H1 (cell line): Measurements from ENCODE around the gene TSKU. TPM values are rescaled to one million over a fixed set of nuclear protein-coding genes. Genes with fewer than 3 reads are reported as not detected.

ENCODE experiments used
- CTCF ChIA-PET: fragments of 300-600 bp; sonication (Branson Sonifier 250); formaldehyde crosslinking; loops from one replicate; lab custom pipeline; 2021; ENCODE audit not compliant: partially characterized antibody; lab: Charles Lee
- POLR2A ChIA-PET: fragments of 300-600 bp; sonication (Branson Sonifier 250); formaldehyde crosslinking; loops from one replicate; lab custom pipeline; 2021; ENCODE audit warnings: inconsistent platforms; ENCODE audit not compliant: partially characterized antibody; lab: Charles Lee
- DNase-seq, 2 experiments: peaks; one replicate each; pipeline versions ENCODE4 v3.0.0 to v3.0.0-alpha.2; 2010 to 2022; ENCODE audit warnings: low spot score in 2 of 2, low read depth in 1 of 2, mixed read lengths in 1 of 2
- FAIRE-seq: peaks from 2 replicates; lab custom pipeline; 2011; peaks lifted over from hg19 to GRCh38; lab: Jason Lieb, UNC
- H2AFZ ChIP-seq: 2 replicates; pipeline ENCODE4 v1.8.1; 2012; ENCODE audit warnings: low read length, inconsistent platforms
- H2AK5ac ChIP-seq: 2 replicates; pipeline ENCODE4 v1.6.1; 2013; ENCODE audit warnings: low read depth, low read length
- H2BK120ac ChIP-seq: replicated peaks from 2 replicates; pipeline ENCODE3; 2013; ENCODE audit warnings: low read depth, low read length, inconsistent platforms
- H2BK12ac ChIP-seq: 2 replicates; pipeline ENCODE4 v1.6.1; 2013; ENCODE audit warnings: low read depth, low read length
- H2BK15ac ChIP-seq: 2 replicates; pipeline ENCODE4 v1.6.1; 2013; ENCODE audit warnings: low read length
- H2BK20ac ChIP-seq: 2 replicates; pipeline ENCODE4 v1.6.1; 2013; ENCODE audit warnings: low read length
- H2BK5ac ChIP-seq: 2 replicates; pipeline ENCODE4 v1.6.1; 2013; ENCODE audit warnings: low read depth, low read length
- H3K14ac ChIP-seq: 2 replicates; pipeline ENCODE4 v1.6.1; 2013; ENCODE audit warnings: inconsistent platforms; ENCODE audit not compliant: insufficient read length
- H3K18ac ChIP-seq: 2 replicates; pipeline ENCODE4 v1.6.1; 2013; ENCODE audit warnings: low read length; ENCODE audit errors: extremely low read depth
- H3K23ac ChIP-seq: 2 replicates; pipeline ENCODE4 v1.6.1; 2013; ENCODE audit warnings: inconsistent platforms; ENCODE audit not compliant: insufficient read length
- H3K23me2 ChIP-seq: 2 replicates; pipeline ENCODE4 v1.6.1; 2013; ENCODE audit warnings: low read depth, low read length
- H3K27ac ChIP-seq: 2 replicates; pipeline ENCODE4 v1.6.1; 2011; ENCODE audit warnings: low read depth, low read length, inconsistent platforms
- H3K27me3 ChIP-seq, 4 experiments: replicated peaks in 1 of 4; 1 replicate in 1 of 4; 2 replicates in 3 of 4; pipeline versions ENCODE4 v1.6.1 to v1.8.1; 2011 to 2013; ENCODE audit warnings: low read length in 3 of 4, mild to moderate bottlenecking in 3 of 4, inconsistent platforms in 2 of 4, mixed read lengths in 2 of 4, moderate library complexity in 1 of 4; ENCODE audit not compliant: control insufficient read depth in 3 of 4, insufficient read depth in 3 of 4; ENCODE audit errors: extremely low read depth in 1 of 4
- H3K36me3 ChIP-seq, 4 experiments: 2 replicates each; pipeline versions ENCODE4 v1.6.1 to v1.8.1; 2011 to 2013; ENCODE audit warnings: mild to moderate bottlenecking in 4 of 4, low read length in 3 of 4, moderate library complexity in 2 of 4, control low read depth in 1 of 4, inconsistent platforms in 1 of 4; ENCODE audit not compliant: insufficient read depth in 4 of 4, control insufficient read depth in 2 of 4
- H3K4ac ChIP-seq: replicated peaks from 2 replicates; pipeline ENCODE3; 2013; ENCODE audit warnings: low read length, low read depth, mixed read lengths, inconsistent platforms; ENCODE audit not compliant: insufficient read length
- H3K4me1 ChIP-seq, 4 experiments: replicated peaks in 1 of 4; 1 replicate in 1 of 4; 2 replicates in 3 of 4; pipeline versions ENCODE4 v1.6.1 to v1.8.1; 2011 to 2013; ENCODE audit warnings: low read length in 3 of 4, inconsistent platforms in 2 of 4, mixed read lengths in 1 of 4; ENCODE audit not compliant: insufficient read depth in 4 of 4, control insufficient read depth in 3 of 4
- H3K4me2 ChIP-seq, 2 experiments: 2 replicates each; pipeline versions ENCODE4 v1.6.1 to v1.8.1; 2011 to 2013; ENCODE audit warnings: low read depth in 2 of 2, low read length in 2 of 2, control low read depth in 1 of 2, inconsistent platforms in 1 of 2, mild to moderate bottlenecking in 1 of 2; ENCODE audit not compliant: insufficient read depth in 1 of 2
- H3K4me3 ChIP-seq, 4 experiments: fragments of 200-600, 300-600 bp in 1 of 4; sonication (generic), shearing (Covaris generic), sonication (Bioruptor Twin) in 1 of 4; 2 replicates each; pipeline versions ENCODE4 v1.5.1 to v1.8.1; 2011 to 2016; ENCODE audit warnings: low read length in 4 of 4, low read depth in 3 of 4, control low read depth in 2 of 4, inconsistent platforms in 2 of 4, mild to moderate bottlenecking in 2 of 4, mixed read lengths in 1 of 4, moderate library complexity in 1 of 4; ENCODE audit not compliant: insufficient read depth in 2 of 4; ENCODE audit errors: extremely low read depth in 1 of 4
- H3K56ac ChIP-seq: replicated peaks from 2 replicates; pipeline ENCODE3; 2013; ENCODE audit warnings: low read depth, mild to moderate bottlenecking, mixed read lengths, low read length, inconsistent platforms; ENCODE audit not compliant: insufficient read length
- H3K79me1 ChIP-seq: 2 replicates; pipeline ENCODE4 v1.6.1; 2013; ENCODE audit warnings: low read depth, low read length, control low read depth
- H3K79me2 ChIP-seq, 2 experiments: 2 replicates each; pipeline versions ENCODE4 v1.6.1 to v1.8.1; 2012 to 2013; ENCODE audit warnings: low read length in 2 of 2, mild to moderate bottlenecking in 2 of 2, inconsistent platforms in 1 of 2; ENCODE audit not compliant: insufficient read depth in 2 of 2, control insufficient read depth in 1 of 2
- H3K9ac ChIP-seq, 4 experiments: replicated peaks in 1 of 4; 1 replicate in 1 of 4; 2 replicates in 3 of 4; pipeline versions ENCODE4 v1.6.1 to v1.8.1; 2011 to 2013; ENCODE audit warnings: low read depth in 3 of 4, low read length in 3 of 4, control low read depth in 2 of 4, mild to moderate bottlenecking in 2 of 4, moderate library complexity in 2 of 4, inconsistent platforms in 1 of 4; ENCODE audit errors: extremely low read depth in 1 of 4
- H3K9me3 ChIP-seq, 2 experiments: 2 replicates each; pipeline versions ENCODE4 v1.6.1 to v1.8.1; 2012 to 2013; ENCODE audit warnings: mild to moderate bottlenecking in 2 of 2, moderate library complexity in 2 of 2, control low read depth in 1 of 2, inconsistent platforms in 1 of 2, low read depth in 1 of 2, low read length in 1 of 2, mixed read lengths in 1 of 2; ENCODE audit not compliant: insufficient read depth in 2 of 2
- H4K20me1 ChIP-seq, 2 experiments: replicated peaks in 1 of 2; 2 replicates each; pipeline versions ENCODE3 to v1.8.1; 2011 to 2013; ENCODE audit warnings: inconsistent platforms in 2 of 2, low read length in 2 of 2, mild to moderate bottlenecking in 1 of 2; ENCODE audit not compliant: insufficient read depth in 2 of 2, control insufficient read depth in 1 of 2
- H4K5ac ChIP-seq: 2 replicates; pipeline ENCODE4 v1.6.1; 2013; ENCODE audit warnings: low read length, low read depth, mixed read lengths, inconsistent platforms; ENCODE audit not compliant: insufficient read length
- H4K8ac ChIP-seq: 2 replicates; pipeline ENCODE4 v1.8.0; 2013; ENCODE audit warnings: mild to moderate bottlenecking, moderate library complexity, low read length, inconsistent platforms; ENCODE audit not compliant: insufficient read depth; ENCODE audit errors: extremely low read depth
- H4K91ac ChIP-seq: replicated peaks from 2 replicates; pipeline ENCODE3; 2013; ENCODE audit warnings: low read length, mixed read lengths, inconsistent platforms; ENCODE audit not compliant: insufficient read length
- KDM5A ChIP-seq: fragments of 200-600 bp; IDR thresholded peaks from 2 replicates; pipeline ENCODE4 v1.7.1; 2012; ENCODE audit warnings: mild to moderate bottlenecking, low read length, inconsistent platforms, mixed read lengths
- MAX ChIP-seq: IDR thresholded peaks from 2 replicates; pipeline ENCODE4 v1.6.1; 2012; ENCODE audit warnings: inconsistent platforms
- PHF8 ChIP-seq: fragments of 200-600 bp; sonication (generic); conservative IDR thresholded peaks from 2 replicates; pipeline ENCODE4 v1.7.1; 2012; ENCODE audit warnings: low read depth, mild to moderate bottlenecking, inconsistent platforms, low read length, moderate library complexity
- SP1 ChIP-seq: IDR thresholded peaks from 2 replicates; pipeline ENCODE4 v1.6.1; 2011; ENCODE audit warnings: low read depth, low read length
- YY1 ChIP-seq: IDR thresholded peaks from 2 replicates; pipeline ENCODE4 v1.6.1; 2011; ENCODE audit warnings: low read depth, mild to moderate bottlenecking, low read length
- WGBS, 2 experiments: shearing (Covaris generic) in 1 of 2; methylation state at CpG; one replicate each; pipeline versions ENCODE4 v1.1.6 to v1.1.7; 2013 to 2015; ENCODE audit warnings: low lambda C conversion rate in 2 of 2, mixed read lengths in 2 of 2, inconsistent platforms in 1 of 2, low coverage in 1 of 2, missing lambda C conversion rate in 1 of 2; ENCODE audit not compliant: insufficient replicate concordance in 2 of 2, insufficient coverage in 1 of 2, insufficient read length in 1 of 2; ENCODE audit errors: extremely low coverage in 1 of 2, missing lambda C conversion rate in 1 of 2; 5-methylcytosine and 5-hydroxymethylcytosine counted together
- polyA plus RNA-seq, 7 experiments: library from polyadenylated mRNA; depleted of rRNA in 3 of 7; stranded (reverse) in 5 of 7; unstranded in 2 of 7; fragments of >200 nt in 5 of 7; fragments of 200-250 nt in 2 of 7; gene quantifications; 1 replicate in 5 of 7; 2 replicates in 1 of 7; 4 replicates in 1 of 7; pipeline versions ENCODE4 v1.2.1 to v1.2.3, GENCODE V29; 2011 to 2013; ENCODE audit warnings: missing spikeins in 2 of 7, mixed read lengths in 2 of 7
- total RNA-seq: library from RNA; stranded (reverse); fragmentation: NEBNext Ultra II Directional; extraction: Animal tissue kit (Norgen Biotek cat#: 25700); gene quantifications from 2 replicates; pipeline ENCODE4 v1.2.1, GENCODE V29; 2021

The TSKU gene
- total and polyA plus RNA-seq, 2 of the 8 experiments (the other 6 are each of a cell fraction or from before 2014, with no cell fraction given), result 22.8 to 28.4 TPM

GRCh38 chr11:76781046-76781801 lies 1.9 kb upstream of the TSKU start:
- H3K4me3 ChIP-seq, result peak overlapping the region in 1 of 4 experiments; percentile 87; a peak in 1 of 8 replicates
- no peak overlapping the region for H3K14ac ChIP-seq
- FAIRE-seq, result no peak
- 0 out of 2 replicates have a peak overlapping the region, but pooled peaks have one; percentile 54 for H3K18ac ChIP-seq
- peaks cover 14% of the 10 kb centered on the region for H3K23me2 ChIP-seq
- H3K27me3 ChIP-seq, result no peaks in the 10 kb centered on the region
- peak overlapping the region; percentile 29; the same call in 1 of the 2 replicates for H2BK12ac ChIP-seq
- peaks cover 13 to 28% (median 20%) of the 10 kb centered on the region in 4 experiments for H3K4me1 ChIP-seq
- no peak overlapping the region for H4K8ac ChIP-seq
- H3K23ac ChIP-seq, result no peak overlapping the region
- H2BK5ac ChIP-seq, result no peak overlapping the region; the same call in 1 of the 2 replicates
- no peak for TF ChIP-seq YY1
- no peak for TF ChIP-seq KDM5A
- TF ChIP-seq SP1, result no peak
- no peak for TF ChIP-seq MAX
- TF ChIP-seq PHF8, result no peak
- H2AFZ ChIP-seq, result no peak overlapping the region
- H3K9me3 ChIP-seq, result peaks cover 8 to 16% of the 10 kb centered on the region in 2 experiments
- no peak overlapping the region for H4K5ac ChIP-seq
- H2AK5ac ChIP-seq, result no peak overlapping the region
- POLR2A ChIA-PET, result interaction anchor here (2.1 to 3.1 kb wide), 2 partner anchors 11 to 46 kb away, joined by 6 to 23 read pairs; no protein-coding TSS in a partner anchor
- H2BK20ac ChIP-seq, result no peak overlapping the region
- H3K36me3 ChIP-seq, result 0 out of 8 replicates have a peak, but pooled peaks cover 0 to 4% (median 0%) of the 10 kb centered on the region in 4 experiments
- peaks cover 7% of the 10 kb centered on the region for H3K79me1 ChIP-seq
- H3K27ac ChIP-seq, result no peak overlapping the region
- no peak for DNase-seq
- peaks cover 10% of the 10 kb centered on the region in 2 experiments for H4K20me1 ChIP-seq
- peak overlapping the region; percentile 77 to 95 for H3K4me2 ChIP-seq
- H3K4ac ChIP-seq, result peak overlapping the region; percentile 47
- peaks cover 14 to 24% of the 10 kb centered on the region in 2 experiments; a peak in 3 of 4 replicates for H3K79me2 ChIP-seq
- H3K56ac ChIP-seq, result no peak overlapping the region
- 61% methylated on average over 7 of the region's 8 CpGs; no CpG with 5 or more reads in 1 of the 2 experiments for WGBS, 2 experiments
- no peak overlapping the region for H3K9ac ChIP-seq
- H2BK120ac ChIP-seq, result no peak overlapping the region
- CTCF ChIA-PET, result interaction anchor here (0.9 to 2.6 kb wide), 9 partner anchors 17 to 310 kb away, joined by 3 to 8 read pairs (median 4); no protein-coding TSS in a partner anchor
- H2BK15ac ChIP-seq, result no peak overlapping the region
- peak overlapping the region; percentile 56 for H4K91ac ChIP-seq
